Epithelial cell of esophagus (primary cell): Measurements from ENCODE around the gene NFYC.
"Not testable (repeated sequence)": the region's sequence is repeated elsewhere in the genome, so short reads cannot be mapped to it uniquely, and the experiment has no call there.

Source experiments
- DNase-seq: peaks from one replicate; pipeline ENCODE4 v3.0.0; 2010; ENCODE audit warnings: low read depth
- H3K4me3 ChIP-seq: 2 replicates; pipeline ENCODE4 v1.5.1; 2011; ENCODE audit warnings: mild to moderate bottlenecking, low read length, control low read depth
- TF ChIP-seq, protein P1 (sequence below): IDR thresholded peaks from 2 replicates; pipeline ENCODE4 v1.5.1; 2011; ENCODE audit warnings: low read depth, mild to moderate bottlenecking, low read length, control low read depth, inconsistent platforms; ENCODE audit not compliant: insufficient read depth; ENCODE audit errors: missing control alignments

NFYC gene

DNA sequence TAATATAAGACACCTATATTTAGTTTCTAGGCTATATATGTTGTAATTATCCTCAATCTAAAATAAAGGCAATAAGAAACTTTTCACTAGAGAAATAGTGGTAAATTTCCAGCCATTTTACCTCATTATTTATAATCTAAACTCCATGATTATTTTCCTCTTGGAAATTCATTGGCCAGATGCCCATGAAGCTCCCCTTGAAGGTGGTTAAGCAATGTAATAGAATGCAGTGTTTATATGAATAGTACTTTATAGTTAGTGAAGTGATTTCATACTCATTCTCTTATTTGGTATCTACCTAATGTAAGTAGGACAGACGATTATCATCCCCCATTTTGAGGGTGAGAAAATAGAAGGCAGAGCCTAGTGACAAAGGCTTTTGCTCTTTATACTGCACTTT lies 26.5 kb downstream of the NFYC start:
- H3K4me3 ChIP-seq, result no peak overlapping the region
- TF ChIP-seq, protein P1, sequence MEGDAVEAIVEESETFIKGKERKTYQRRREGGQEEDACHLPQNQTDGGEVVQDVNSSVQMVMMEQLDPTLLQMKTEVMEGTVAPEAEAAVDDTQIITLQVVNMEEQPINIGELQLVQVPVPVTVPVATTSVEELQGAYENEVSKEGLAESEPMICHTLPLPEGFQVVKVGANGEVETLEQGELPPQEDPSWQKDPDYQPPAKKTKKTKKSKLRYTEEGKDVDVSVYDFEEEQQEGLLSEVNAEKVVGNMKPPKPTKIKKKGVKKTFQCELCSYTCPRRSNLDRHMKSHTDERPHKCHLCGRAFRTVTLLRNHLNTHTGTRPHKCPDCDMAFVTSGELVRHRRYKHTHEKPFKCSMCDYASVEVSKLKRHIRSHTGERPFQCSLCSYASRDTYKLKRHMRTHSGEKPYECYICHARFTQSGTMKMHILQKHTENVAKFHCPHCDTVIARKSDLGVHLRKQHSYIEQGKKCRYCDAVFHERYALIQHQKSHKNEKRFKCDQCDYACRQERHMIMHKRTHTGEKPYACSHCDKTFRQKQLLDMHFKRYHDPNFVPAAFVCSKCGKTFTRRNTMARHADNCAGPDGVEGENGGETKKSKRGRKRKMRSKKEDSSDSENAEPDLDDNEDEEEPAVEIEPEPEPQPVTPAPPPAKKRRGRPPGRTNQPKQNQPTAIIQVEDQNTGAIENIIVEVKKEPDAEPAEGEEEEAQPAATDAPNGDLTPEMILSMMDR, result no peak
- DNase-seq, result no peak

DNA sequence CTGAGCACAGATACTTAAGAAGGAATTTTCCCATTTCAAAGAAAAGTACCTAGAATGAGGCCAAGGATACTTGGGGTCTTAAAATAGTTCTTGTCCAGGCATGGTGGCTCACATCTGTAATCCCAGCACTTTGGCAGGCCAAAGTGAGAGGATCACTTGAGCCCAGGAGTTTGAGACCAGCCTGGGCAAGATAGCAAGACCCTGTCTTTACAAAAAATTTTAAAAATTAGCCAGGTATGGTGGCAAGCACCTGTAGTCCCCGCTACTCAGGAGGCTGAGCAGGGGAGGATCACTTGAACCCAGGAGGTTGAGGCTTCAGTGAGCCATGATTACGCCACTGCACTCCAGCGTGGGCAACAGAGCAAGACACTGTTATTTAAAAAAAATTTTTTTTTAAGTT lies 29.0 kb downstream of the NFYC start:
- TF ChIP-seq, protein P1, result no peak
- no peak overlapping the region for H3K4me3 ChIP-seq
- no peak for DNase-seq

- TF ChIP-seq, protein P1, result no peak
- no peak overlapping the region for H3K4me3 ChIP-seq
- DNase-seq, result no peak
Observed at GRCh38 chr1:40722622-40723021, 31.1 kb downstream of the NFYC start.

- TF ChIP-seq, protein P1, result no peak
- peak; percentile 67 for DNase-seq
Observed at GRCh38 chr1:40723196-40723955, 31.9 kb downstream of the NFYC start.

GRCh38 chr1:40727662-40728061 lies 36.2 kb downstream of the NFYC start:
- not testable (repeated sequence) for H3K4me3 ChIP-seq
- DNase-seq, result peak; percentile 68

More at GRCh38 chr1:40723196-40723955, 31.9 kb downstream of the NFYC start:
- no peak overlapping the region for H3K4me3 ChIP-seq

GRCh38 chr1:40729316-40729862 lies 37.9 kb downstream of the NFYC start:
- not testable (repeated sequence) for H3K4me3 ChIP-seq, DNase-seq

GRCh38 chr1:40732756-40733301 lies 41.3 kb downstream of the NFYC start:
- peak; percentile 29 for DNase-seq
- H3K4me3 ChIP-seq, result no peak overlapping the region
- TF ChIP-seq, protein P1, result no peak
